NB4 (cell line): ENCODE results near the gene COL9A2.

Experiments used
- DNase-seq: peaks from one replicate; pipeline ENCODE4 v3.0.0; 2010; ENCODE audit warnings: low read depth
- H3K4me3 ChIP-seq: one replicate; pipeline ENCODE4 v1.5.1; 2011; ENCODE audit warnings: mild to moderate bottlenecking, low read depth, low read length, moderate library complexity
- MYC ChIP-seq: IDR thresholded peaks from 2 replicates; pipeline ENCODE4 v1.6.1; 2011; ENCODE audit warnings: low read depth, low read length
- POLR2A ChIP-seq: IDR thresholded peaks from 2 replicates; pipeline ENCODE4 v1.6.1; 2011; ENCODE audit warnings: mild to moderate bottlenecking; ENCODE audit not compliant: insufficient read length; ENCODE audit errors: extremely low read depth
- TF ChIP-seq, protein P1 (sequence below): IDR thresholded peaks from 2 replicates; pipeline ENCODE4 v1.6.1; 2011; ENCODE audit warnings: low read depth, low read length
- TF ChIP-seq, protein P2 (sequence below): IDR thresholded peaks from one replicate; pipeline ENCODE4 v1.5.1; 2012; ENCODE audit warnings: low read depth, low read length

The COL9A2 gene

DNA sequence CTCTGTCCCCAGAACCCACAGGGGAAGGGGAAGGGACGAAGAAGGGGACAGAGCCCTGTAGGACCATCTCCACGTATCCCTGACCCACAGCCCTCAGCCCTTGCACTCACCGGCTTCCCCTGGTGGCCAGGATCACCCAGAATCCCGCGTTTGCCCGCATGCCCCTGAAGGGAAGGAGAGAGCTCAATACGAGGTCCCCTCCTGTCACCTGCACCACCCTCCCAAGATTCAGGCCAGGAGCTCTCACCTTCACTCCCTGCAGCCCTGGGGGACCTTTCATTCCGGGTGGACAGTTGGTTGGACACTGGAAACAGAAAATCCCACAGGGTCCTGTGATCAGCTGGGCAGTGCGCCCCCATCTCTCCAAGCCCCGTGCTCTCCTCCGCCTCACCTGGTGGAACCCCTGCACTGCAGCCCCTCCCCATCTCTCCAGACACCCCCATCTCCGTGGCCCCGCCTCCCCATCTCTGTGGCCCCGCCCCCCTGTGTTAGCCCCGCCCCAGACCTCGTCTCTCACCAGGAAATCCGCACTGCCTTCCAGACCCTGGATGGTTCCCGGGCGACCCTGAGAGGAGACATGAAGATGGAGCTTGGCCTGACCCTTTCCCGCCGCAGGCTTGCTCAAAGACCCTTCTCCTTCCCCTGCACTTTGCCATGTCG is 6.0 kb downstream of the COL9A2 start:
- no peak overlapping the region for H3K4me3 ChIP-seq
- TF ChIP-seq, protein P1, sequence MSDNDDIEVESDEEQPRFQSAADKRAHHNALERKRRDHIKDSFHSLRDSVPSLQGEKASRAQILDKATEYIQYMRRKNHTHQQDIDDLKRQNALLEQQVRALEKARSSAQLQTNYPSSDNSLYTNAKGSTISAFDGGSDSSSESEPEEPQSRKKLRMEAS = no peak
- TF ChIP-seq POLR2A (no peak), MYC (no peak)
- TF ChIP-seq, protein P2, sequence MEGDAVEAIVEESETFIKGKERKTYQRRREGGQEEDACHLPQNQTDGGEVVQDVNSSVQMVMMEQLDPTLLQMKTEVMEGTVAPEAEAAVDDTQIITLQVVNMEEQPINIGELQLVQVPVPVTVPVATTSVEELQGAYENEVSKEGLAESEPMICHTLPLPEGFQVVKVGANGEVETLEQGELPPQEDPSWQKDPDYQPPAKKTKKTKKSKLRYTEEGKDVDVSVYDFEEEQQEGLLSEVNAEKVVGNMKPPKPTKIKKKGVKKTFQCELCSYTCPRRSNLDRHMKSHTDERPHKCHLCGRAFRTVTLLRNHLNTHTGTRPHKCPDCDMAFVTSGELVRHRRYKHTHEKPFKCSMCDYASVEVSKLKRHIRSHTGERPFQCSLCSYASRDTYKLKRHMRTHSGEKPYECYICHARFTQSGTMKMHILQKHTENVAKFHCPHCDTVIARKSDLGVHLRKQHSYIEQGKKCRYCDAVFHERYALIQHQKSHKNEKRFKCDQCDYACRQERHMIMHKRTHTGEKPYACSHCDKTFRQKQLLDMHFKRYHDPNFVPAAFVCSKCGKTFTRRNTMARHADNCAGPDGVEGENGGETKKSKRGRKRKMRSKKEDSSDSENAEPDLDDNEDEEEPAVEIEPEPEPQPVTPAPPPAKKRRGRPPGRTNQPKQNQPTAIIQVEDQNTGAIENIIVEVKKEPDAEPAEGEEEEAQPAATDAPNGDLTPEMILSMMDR = no peak
- no peak for DNase-seq

DNA sequence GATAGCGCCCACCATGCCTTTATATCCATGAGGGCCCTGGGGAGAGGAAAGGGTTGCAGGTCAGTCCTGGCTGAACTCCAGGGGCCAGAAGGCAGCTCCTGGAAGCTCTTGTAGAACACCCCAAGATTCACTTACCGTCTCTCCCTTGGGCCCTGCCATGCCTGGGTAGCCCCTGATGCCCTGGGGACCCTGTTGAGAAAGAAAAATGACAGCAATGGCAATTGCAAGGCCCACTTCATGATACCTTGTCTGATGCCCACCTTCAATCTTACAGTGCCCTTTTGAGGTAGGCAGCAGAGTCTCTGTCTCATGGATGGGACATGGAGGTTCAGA is 7.0 kb downstream of the COL9A2 start:
- H3K4me3 ChIP-seq = no peak overlapping the region
- TF ChIP-seq, protein P1 = no peak
- TF ChIP-seq POLR2A (no peak), MYC (no peak)
- TF ChIP-seq, protein P2 = no peak
- DNase-seq = no peak

DNA sequence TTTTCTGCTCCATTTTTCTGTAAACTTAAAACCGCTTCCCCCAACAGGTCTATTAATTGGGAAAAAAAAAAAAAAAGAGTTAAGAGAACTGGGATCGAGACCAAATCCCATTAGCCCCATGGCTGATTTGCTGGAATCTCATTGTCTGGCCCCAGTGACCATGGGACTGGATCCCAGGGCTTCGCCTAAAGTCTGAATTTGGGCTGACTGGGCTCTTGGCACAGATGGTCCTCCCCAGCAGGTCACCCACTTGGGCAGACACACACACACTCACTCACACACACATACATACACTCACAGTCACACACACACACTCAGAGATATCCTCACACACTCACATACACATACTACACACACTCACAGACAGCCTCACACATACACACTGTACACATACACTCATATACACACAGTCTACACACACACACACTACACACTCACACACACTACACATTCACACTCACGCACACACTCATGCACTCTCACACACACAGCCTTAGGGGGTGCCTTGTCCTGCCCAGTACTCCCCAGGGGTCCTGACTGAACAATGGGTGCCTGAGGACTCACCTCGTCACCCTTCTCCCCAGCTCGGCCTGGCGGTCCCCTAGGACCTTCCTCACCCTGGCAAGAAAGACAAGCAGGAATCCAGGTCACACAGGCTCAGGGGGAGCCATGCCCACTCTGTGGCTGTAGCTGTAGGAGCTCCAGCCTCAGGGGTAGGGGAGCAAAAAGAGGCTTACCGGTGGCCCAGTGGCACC is 7.5 kb downstream of the COL9A2 start:
- no peak for DNase-seq
- no peak overlapping the region for H3K4me3 ChIP-seq
- TF ChIP-seq MYC = no peak
- TF ChIP-seq, protein P1 = no peak
- TF ChIP-seq POLR2A = no peak
- TF ChIP-seq, protein P2 = no peak

DNA sequence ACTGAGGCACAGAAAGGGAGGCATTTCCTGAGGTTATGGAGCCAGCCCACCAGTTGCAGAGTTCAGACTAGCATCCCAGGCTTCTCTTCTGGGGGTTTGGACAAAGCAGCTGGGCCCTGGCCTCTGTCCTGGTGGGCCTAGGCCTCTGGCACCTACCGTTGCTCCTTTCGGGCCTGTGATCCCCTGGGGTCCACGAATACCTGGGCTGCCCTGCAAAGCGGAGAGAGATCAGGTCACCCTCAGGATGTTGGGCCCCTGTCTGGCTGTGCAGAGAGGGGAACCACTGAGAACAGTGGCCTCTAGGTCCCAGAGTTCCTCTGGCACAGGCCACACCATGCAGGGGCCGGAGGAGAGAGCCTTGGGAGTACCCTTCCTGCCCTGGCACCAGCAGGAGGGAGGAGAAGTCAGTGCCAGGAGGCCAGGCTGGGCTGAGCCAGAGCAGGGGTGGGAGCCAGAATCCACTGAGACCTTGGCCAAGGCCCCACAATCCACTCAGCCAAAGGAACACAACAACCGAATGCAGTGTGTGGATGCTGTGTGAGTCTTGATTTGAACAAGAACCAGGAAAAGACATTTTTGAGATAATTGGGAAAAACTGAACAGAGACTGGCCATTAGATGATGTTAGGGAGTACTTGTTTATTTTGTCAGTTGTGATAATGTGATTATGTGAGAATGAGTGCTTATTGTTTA is 8.9 kb downstream of the COL9A2 start:
- TF ChIP-seq MYC = no peak
- TF ChIP-seq, protein P1 = no peak
- no peak overlapping the region for H3K4me3 ChIP-seq
- no peak for DNase-seq

DNA sequence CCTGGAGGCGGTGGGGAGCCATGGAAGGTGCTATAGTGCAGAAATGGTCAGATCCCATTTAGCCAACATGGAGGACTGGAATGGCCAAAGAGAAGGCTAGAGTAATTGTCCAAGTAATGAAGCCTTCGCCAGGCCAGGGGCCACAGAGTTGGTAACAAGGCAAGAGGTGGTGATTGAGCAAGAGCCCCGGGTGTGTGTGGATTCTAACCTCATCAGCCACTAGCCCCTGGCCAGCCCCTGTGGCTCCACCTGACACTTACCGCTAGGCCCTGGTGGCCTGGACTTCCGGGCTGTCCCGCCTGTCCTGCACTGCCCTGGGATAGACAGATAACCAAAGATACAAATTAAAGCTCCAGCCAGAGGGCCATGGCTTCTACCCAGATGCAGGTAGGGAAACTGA is 9.9 kb downstream of the COL9A2 start:
- no peak for DNase-seq
- TF ChIP-seq POLR2A = no peak
- TF ChIP-seq, protein P2 = no peak
- TF ChIP-seq, protein P1 = no peak
- no peak for TF ChIP-seq MYC
- H3K4me3 ChIP-seq = no peak overlapping the region

DNA sequence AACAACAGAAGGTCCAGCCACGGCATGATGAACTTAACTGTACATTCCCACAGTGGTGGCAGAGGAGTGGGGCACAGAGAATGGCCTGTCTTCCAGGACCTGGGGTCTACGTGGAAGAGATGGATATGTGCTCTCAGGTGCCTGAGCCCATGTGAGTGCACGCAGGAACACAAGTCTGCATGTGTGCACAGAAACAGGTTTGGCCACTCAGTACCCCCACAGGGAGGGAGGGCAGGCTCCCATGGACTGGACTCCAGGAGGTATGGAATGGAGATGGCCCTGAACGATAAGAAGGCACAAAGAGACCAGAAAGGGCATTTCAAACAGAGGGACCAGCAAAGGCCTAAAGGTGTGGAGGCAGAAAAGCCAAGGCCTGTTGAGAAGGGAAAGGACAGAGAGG is 10.8 kb downstream of the COL9A2 start:
- TF ChIP-seq, protein P2 = no peak
- no peak for TF ChIP-seq MYC
- TF ChIP-seq POLR2A = no peak
- TF ChIP-seq, protein P1 = no peak
- no peak for DNase-seq
- no peak overlapping the region for H3K4me3 ChIP-seq
